ENCODE results near the gene NEURL1B.

NEURL1B gene

DNA sequence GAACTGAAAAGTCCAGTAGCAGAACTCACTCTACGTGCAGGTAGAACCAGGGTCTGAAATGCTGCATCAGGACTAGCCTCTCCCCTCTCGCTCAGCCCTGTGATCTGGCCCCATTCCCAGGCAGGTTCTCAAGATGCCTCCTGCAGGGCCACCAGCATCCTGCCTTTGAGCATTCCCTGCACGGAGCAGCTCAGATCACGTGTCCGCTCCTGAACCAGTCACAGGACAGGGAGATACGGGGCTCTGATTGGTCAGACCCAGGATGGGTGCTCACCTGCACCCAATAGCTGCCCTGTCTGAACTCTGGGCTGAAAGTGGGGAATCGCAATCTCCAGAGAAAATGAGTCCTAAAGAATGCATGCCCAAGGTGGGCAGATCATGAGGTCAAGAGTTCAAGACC, 50.8 kb downstream of the NEURL1B start:
- no peak overlapping the region for H3K27ac ChIP-seq
- peaks cover 0 to 1% of the 10 kb centered on the region in 2 experiments for H3K4me1 ChIP-seq (ENCODE audit: control insufficient read depth in 1 of 2, insufficient read depth in 1 of 2, low read depth in 1 of 2, low read length in 1 of 2)
- no peaks in the 10 kb centered on the region for H3K9me3 ChIP-seq
- H3K4me3 ChIP-seq (ENCODE audit: low read depth in 1 of 2, low read length in 1 of 2): no peak overlapping the region
- no peak for TF ChIP-seq CTCF (IDR thresholded peaks at IDR 0.05)
- no peaks in the 10 kb centered on the region for H3K27me3 ChIP-seq
- no peaks in the 10 kb centered on the region for H3K36me3 ChIP-seq

- Histone ChIP-seq H3K27ac (no peak overlapping the region), H3K4me3 (ENCODE audit: low read depth in 1 of 2, low read length in 1 of 2) (no peak overlapping the region), H3K4me1 (ENCODE audit: control insufficient read depth in 1 of 2, insufficient read depth in 1 of 2, low read depth in 1 of 2, low read length in 1 of 2) (peaks cover 6% of the 10 kb centered on the region in 2 experiments), H3K27me3 (no peaks in the 10 kb centered on the region), H3K36me3 (no peaks in the 10 kb centered on the region), H3K9me3 (no peaks in the 10 kb centered on the region)
- TF ChIP-seq CTCF (IDR thresholded peaks at IDR 0.05): no peak
These were observed 51.4 kb downstream of the NEURL1B start for GRCh38 chr5:172692451-172692850.

- Histone ChIP-seq H3K27ac (no peak overlapping the region), H3K9me3 (no peaks in the 10 kb centered on the region), H3K36me3 (no peaks in the 10 kb centered on the region), H3K4me1 (ENCODE audit: control insufficient read depth in 1 of 2, insufficient read depth in 1 of 2, low read depth in 1 of 2, low read length in 1 of 2) (peaks cover 9% of the 10 kb centered on the region in 2 experiments), H3K27me3 (no peaks in the 10 kb centered on the region), H3K4me3 (ENCODE audit: low read depth in 1 of 2, low read length in 1 of 2) (no peak overlapping the region)
- TF ChIP-seq CTCF (IDR thresholded peaks at IDR 0.05): no peak
These were observed 51.9 kb downstream of the NEURL1B start for GRCh38 chr5:172692981-172693380.

GRCh38 chr5:172694061-172694460, 53.0 kb downstream of the NEURL1B start:
- Histone ChIP-seq H3K27ac (no peak overlapping the region), H3K9me3 (no peaks in the 10 kb centered on the region), H3K36me3 (no peaks in the 10 kb centered on the region), H3K4me1 (ENCODE audit: control insufficient read depth in 1 of 2, insufficient read depth in 1 of 2, low read depth in 1 of 2, low read length in 1 of 2) (peaks cover 9% of the 10 kb centered on the region in 2 experiments), H3K4me3 (ENCODE audit: low read depth in 1 of 2, low read length in 1 of 2) (no peak overlapping the region), H3K27me3 (peaks cover under 1% of the 10 kb centered on the region)
- no peak for TF ChIP-seq CTCF (IDR thresholded peaks at IDR 0.05)

DNA sequence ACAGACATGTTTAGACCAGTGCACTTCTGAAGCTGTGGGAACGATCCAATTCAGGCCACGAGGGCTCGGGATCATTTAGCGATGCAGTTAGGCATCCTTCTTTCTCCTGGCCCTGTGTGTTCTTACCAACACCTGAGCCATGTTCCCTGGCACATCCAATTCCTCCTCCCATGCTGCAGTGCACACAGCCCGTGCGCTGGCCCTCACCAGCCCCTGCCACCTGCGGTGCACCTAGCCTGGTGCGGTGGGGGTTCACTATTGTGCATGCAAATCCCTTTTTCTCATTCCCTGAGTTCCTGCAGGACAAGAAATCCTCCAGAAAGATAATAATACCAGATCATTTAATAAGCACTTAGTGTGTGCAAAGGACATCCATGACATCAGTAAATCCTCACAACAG, 53.5 kb downstream of the NEURL1B start:
- Histone ChIP-seq H3K9me3 (no peaks in the 10 kb centered on the region), H3K27ac (no peak overlapping the region), H3K4me3 (ENCODE audit: low read depth in 1 of 2, low read length in 1 of 2) (no peak overlapping the region), H3K36me3 (no peaks in the 10 kb centered on the region), H3K4me1 (ENCODE audit: control insufficient read depth in 1 of 2, insufficient read depth in 1 of 2, low read depth in 1 of 2, low read length in 1 of 2) (peaks cover 9% of the 10 kb centered on the region in 2 experiments), H3K27me3 (peaks cover 6% of the 10 kb centered on the region)
- TF ChIP-seq CTCF (IDR thresholded peaks at IDR 0.05): no peak
